WTC11 (cell line): ENCODE results near the gene CYP24A1.

ENCODE experiments used
- CTCF ChIP-seq: fragments of 200-600 bp; IDR thresholded peaks from 2 replicates; pipeline ENCODE4 v1.8.0; 2022; ENCODE audit warnings: antibody characterized with exemption
- NFYB ChIP-seq: sonication (generic); formaldehyde crosslinking; conservative IDR thresholded peaks from 2 replicates; pipeline ENCODE4 v1.8.0; 2022; ENCODE audit warnings: low read depth, missing genetic modification reagents
- ZNF317 ChIP-seq: sonication (generic); formaldehyde crosslinking; IDR thresholded peaks from 2 replicates; pipeline ENCODE4 v1.8.1; 2023; ENCODE audit warnings: low read depth, mild to moderate bottlenecking, moderate library complexity, missing genetic modification reagents, borderline replicate concordance

GRCh38 chr20:54115172-54115854 lies 58.5 kb downstream of the CYP24A1 start:
- TF ChIP-seq CTCF (no peak), NFYB (CRISPR knock-in tag) (no peak), ZNF317 (CRISPR knock-in tag) (no peak)
